NCI-H1436 (cell line): ENCODE measurements around the gene ABLIM1.

ENCODE experiments used
- DNase-seq: peaks from one replicate; lab custom pipeline; 2025; lab: John Stamatoyannopoulos, UW

The ABLIM1 gene

GRCh38 chr10:114679552-114679951 lies 21.5 kb upstream of the ABLIM1 start:
- no peak for DNase-seq

- DNase-seq, result no peak
Measured at GRCh38 chr10:114678820-114679219, 20.7 kb upstream of the ABLIM1 start.

GRCh38 chr10:114678336-114678735 lies 20.3 kb upstream of the ABLIM1 start:
- no peak for DNase-seq

GRCh38 chr10:114674346-114674745 lies 16.3 kb upstream of the ABLIM1 start:
- DNase-seq, result no peak

GRCh38 chr10:114669648-114670047 lies 11.6 kb upstream of the ABLIM1 start:
- no peak for DNase-seq

- no peak for DNase-seq
Measured at GRCh38 chr10:114668375-114669080, 10.5 kb upstream of the ABLIM1 start.

- no peak for DNase-seq
Measured at GRCh38 chr10:114665873-114666272, 7.8 kb upstream of the ABLIM1 start.

- no peak for DNase-seq
Measured at GRCh38 chr10:114665406-114665805, 7.3 kb upstream of the ABLIM1 start.

- no peak for DNase-seq
Measured at GRCh38 chr10:114664127-114664526, 6.1 kb upstream of the ABLIM1 start.

- no peak for DNase-seq
Measured at GRCh38 chr10:114663626-114664025, 5.6 kb upstream of the ABLIM1 start.

GRCh38 chr10:114662646-114663217 lies 4.7 kb upstream of the ABLIM1 start:
- DNase-seq, result no peak

GRCh38 chr10:114661212-114661880 lies 3.3 kb upstream of the ABLIM1 start:
- no peak for DNase-seq

GRCh38 chr10:114655671-114656070 lies 2.4 kb downstream of the ABLIM1 start:
- DNase-seq, result no peak

- no peak for DNase-seq
Measured at GRCh38 chr10:114654822-114655575, 3.1 kb downstream of the ABLIM1 start.

GRCh38 chr10:114653926-114654325 lies 4.1 kb downstream of the ABLIM1 start:
- no peak for DNase-seq

- DNase-seq, result no peak
Measured at GRCh38 chr10:114652402-114653368, 5.4 kb downstream of the ABLIM1 start.

- no peak for DNase-seq
Measured at GRCh38 chr10:114650831-114651230, 7.2 kb downstream of the ABLIM1 start.

GRCh38 chr10:114650266-114650665 lies 7.8 kb downstream of the ABLIM1 start:
- no peak for DNase-seq

GRCh38 chr10:114649217-114649903 lies 8.7 kb downstream of the ABLIM1 start:
- DNase-seq, result no peak

GRCh38 chr10:114648368-114648767 lies 9.7 kb downstream of the ABLIM1 start:
- DNase-seq, result no peak
